B cell (primary cell): ENCODE measurements around the gene ATP9A. TPM values are rescaled to one million over a fixed set of nuclear protein-coding genes. Genes with fewer than 3 reads are reported as not detected.
A peak's percentile ranks its signal among the peaks of the same experiment; 100 is the strongest.

Experiments used
- ATAC-seq: fragments of 200-7000 bp; cut with Tn5 transposase; one replicate; pipeline ENCODE4 v1.10.0; 2021; ENCODE audit warnings: low read depth, mild to moderate bottlenecking, moderate number of reproducible peaks, moderate library complexity
- CTCF ChIA-PET: fragments of 350-600 bp; sonication (Branson Sonifier 250); formaldehyde crosslinking; loops from one replicate; lab custom pipeline; 2021; ENCODE audit warnings: antibody characterized with exemption, inconsistent platforms; lab: Charles Lee
- POLR2A ChIA-PET: fragments of 350-600 bp; sonication (Branson Sonifier 250); formaldehyde crosslinking; loops from one replicate; lab custom pipeline; 2021; ENCODE audit warnings: antibody characterized with exemption; lab: Charles Lee
- DNase-seq: peaks from one replicate; pipeline ENCODE4 v3.0.0; 2013
- H2AFZ ChIP-seq: 2 replicates; pipeline ENCODE4 v1.6.1; 2012; ENCODE audit warnings: mild to moderate bottlenecking, low read depth, low read length; ENCODE audit not compliant: insufficient read depth, poor library complexity, severe bottlenecking
- H3K27ac ChIP-seq, 2 donors: 1 replicate in 1 of 2; 2 replicates in 1 of 2; pipeline ENCODE4 v1.5.1; 2012 to 2013; ENCODE audit warnings: low read length in 2 of 2, mild to moderate bottlenecking in 2 of 2, moderate library complexity in 1 of 2
- H3K27me3 ChIP-seq, 4 experiments: fragments of 200-600 bp in 1 of 4; sonication (generic) in 1 of 4; replicated peaks in 1 of 4; 1 replicate in 2 of 4; 2 replicates in 2 of 4; pipeline versions ENCODE4 v1.6.1 to v1.7.0; 2013 to 2016; ENCODE audit warnings: low read length in 3 of 4, mild to moderate bottlenecking in 2 of 4, mixed read lengths in 1 of 4, moderate library complexity in 1 of 4; ENCODE audit not compliant: insufficient read depth in 4 of 4, control insufficient read depth in 3 of 4; ENCODE audit errors: control extremely low read depth in 1 of 4
- H3K36me3 ChIP-seq, 2 experiments: replicated peaks in 1 of 2; 1 replicate in 1 of 2; 2 replicates in 1 of 2; pipeline versions ENCODE4 v1.6.1 to v1.7.1; 2013; ENCODE audit warnings: low read length in 1 of 2; ENCODE audit not compliant: insufficient read depth in 2 of 2, control insufficient read depth in 1 of 2; ENCODE audit errors: control extremely low read depth in 1 of 2, extremely low read depth in 1 of 2
- H3K4me1 ChIP-seq, 2 donors: fragments of 200-600 bp in 1 of 2; sonication (generic) in 1 of 2; 1 replicate in 1 of 2; 2 replicates in 1 of 2; pipeline versions ENCODE4 v1.5.1 to v1.6.1; 2013 to 2017; ENCODE audit warnings: low read length in 2 of 2; ENCODE audit not compliant: control insufficient read depth in 2 of 2, insufficient read depth in 2 of 2
- H3K4me2 ChIP-seq: replicated peaks from 2 replicates; pipeline ENCODE3; 2012; ENCODE audit warnings: mild to moderate bottlenecking, low read depth, low read length; ENCODE audit not compliant: poor library complexity, severe bottlenecking
- H3K4me3 ChIP-seq, 5 experiments: fragments of 200-600 bp in 1 of 5; sonication (generic) in 1 of 5; 1 replicate in 3 of 5; 2 replicates in 2 of 5; pipeline versions ENCODE4 v1.5.1 to v1.7.0; 2011 to 2016; ENCODE audit warnings: low read length in 4 of 5, mild to moderate bottlenecking in 4 of 5, low read depth in 2 of 5, control low read depth in 1 of 5, moderate library complexity in 1 of 5; ENCODE audit not compliant: insufficient read depth in 1 of 5; ENCODE audit errors: control extremely low read depth in 1 of 5, extremely low read depth in 1 of 5
- H3K79me2 ChIP-seq: fragments of 200-600 bp; sonication (generic); one replicate; pipeline ENCODE4 v1.6.0; 2016; ENCODE audit warnings: low read length; ENCODE audit not compliant: control insufficient read depth, insufficient read depth
- H3K9ac ChIP-seq: fragments of 200-600 bp; sonication (generic); 2 replicates; pipeline ENCODE4 v1.6.1; 2017; ENCODE audit warnings: mild to moderate bottlenecking, low read length, moderate library complexity
- H3K9me3 ChIP-seq, 3 donors: one replicate each; pipeline versions ENCODE4 v1.6.1 to v1.7.1; 2013; ENCODE audit warnings: low read length in 2 of 3; ENCODE audit not compliant: control insufficient read depth in 2 of 3, insufficient read depth in 1 of 3; ENCODE audit errors: control extremely low read depth in 1 of 3
- H4K20me1 ChIP-seq: 2 replicates; pipeline ENCODE4 v1.6.0; 2012; ENCODE audit warnings: mild to moderate bottlenecking, low read length; ENCODE audit not compliant: insufficient read depth, control insufficient read depth, poor library complexity, severe bottlenecking
- H3K27ac Mint-ChIP-seq: one replicate; pipeline ENCODE4 v1.8.0; 2021; ENCODE audit warnings: mixed read lengths
- H3K27me3 Mint-ChIP-seq: one replicate; pipeline ENCODE4 v1.8.0; 2021; ENCODE audit warnings: mixed read lengths
- H3K4me1 Mint-ChIP-seq: one replicate; pipeline ENCODE4 v1.8.0; 2021; ENCODE audit warnings: mixed read lengths
- H3K4me3 Mint-ChIP-seq: one replicate; pipeline ENCODE4 v1.8.0; 2021; ENCODE audit warnings: mixed read lengths
- H3K9me3 Mint-ChIP-seq: one replicate; pipeline ENCODE4 v1.8.0; 2022; ENCODE audit warnings: mixed read lengths; ENCODE audit not compliant: insufficient read depth
- CTCF ChIP-seq: fragments of 200-600 bp; IDR thresholded peaks from one replicate; pipeline ENCODE4 v1.8.0; 2022; ENCODE audit warnings: antibody characterized with exemption, mild to moderate bottlenecking
- EZH2 ChIP-seq: IDR thresholded peaks from 2 replicates; pipeline ENCODE4 v1.6.1; 2012; ENCODE audit warnings: borderline replicate concordance, low read depth, mild to moderate bottlenecking, moderate library complexity, low read length; ENCODE audit not compliant: insufficient read depth, poor library complexity, severe bottlenecking
- WGBS: methylation state at CpG from one replicate; pipeline ENCODE4 v1.1.5; 2013; ENCODE audit warnings: missing lambda C conversion rate; ENCODE audit not compliant: insufficient coverage; 5-methylcytosine and 5-hydroxymethylcytosine counted together
- intact Hi-C: fragments of 100-400 bp; cut with micrococcal nuclease; formaldehyde crosslinking; loops from one replicate; pipeline ENCODE4 v1.10.0; 2022
- polyA plus RNA-seq: library from polyadenylated mRNA; depleted of rRNA; stranded (reverse); fragments of >200 nt; gene quantifications from 2 replicates; pipeline ENCODE4 v1.2.3, GENCODE V29; 2012
- total RNA-seq, 2 donors: library from RNA; stranded (reverse); fragments of 120-200 nt in 1 of 2; gene quantifications; 1 replicate in 1 of 2; 2 replicates in 1 of 2; pipeline versions ENCODE4 v1.2.3 to v1.2.4, GENCODE V29; 2013 to 2022

The ATP9A gene
- total and polyA plus RNA-seq, 2 donors (not counting 1 experiment from before 2014, with no cell fraction given): 0.13 to 0.22 TPM

GRCh38 chr20:51616060-51616459 is 152.1 kb downstream of the ATP9A start:
- ATAC-seq: no peak
- no peak overlapping the region for H3K4me3 Mint-ChIP-seq
- POLR2A ChIA-PET: no interaction called here

GRCh38 chr20:51614687-51615086 is 153.5 kb downstream of the ATP9A start:
- Histone ChIP-seq H3K27me3 (peaks cover 0 to 11% (median 0%) of the 10 kb centered on the region in 4 experiments), H3K4me1 (no peaks in the 10 kb centered on the region), H3K9me3 (no peaks in the 10 kb centered on the region), H3K4me3 (no peak overlapping the region), H3K79me2 (no peaks in the 10 kb centered on the region), H3K27ac (no peak overlapping the region), H3K36me3 (no peaks in the 10 kb centered on the region), H3K4me2 (no peak overlapping the region), H3K9ac (no peak overlapping the region), H4K20me1 (no peaks in the 10 kb centered on the region), H2AFZ (no peak overlapping the region)
- Mint-ChIP-seq H3K4me3 (no peak overlapping the region), H3K4me1 (no peaks in the 10 kb centered on the region), H3K27ac (no peak overlapping the region), H3K9me3 (no peaks in the 10 kb centered on the region), H3K27me3 (peaks cover 21% of the 10 kb centered on the region)
- ATAC-seq: no peak
- CTCF ChIA-PET: interaction anchor here (1.5 to 2.0 kb wide), 5 partner anchors 8 to 627 kb away, joined by 4 to 7 read pairs (median 6); no protein-coding TSS in a partner anchor
- POLR2A ChIA-PET: no interaction called here
- WGBS: 100% methylated on average over 2 of the region's 6 CpGs
- TF ChIP-seq EZH2 (no peak), CTCF (no peak)
- intact Hi-C loops: no loop called here
- DNase-seq: no peak

More at GRCh38 chr20:51616060-51616459, 152.1 kb downstream of the ATP9A start:
- no peak for TF ChIP-seq EZH2
- peak; percentile 11 for TF ChIP-seq CTCF
- H3K27me3 Mint-ChIP-seq: peaks cover 15% of the 10 kb centered on the region
- Histone ChIP-seq H3K9ac (no peak overlapping the region), H3K79me2 (no peaks in the 10 kb centered on the region), H3K9me3 (no peaks in the 10 kb centered on the region), H3K36me3 (no peaks in the 10 kb centered on the region), H3K27ac (no peak overlapping the region), H3K4me1 (no peaks in the 10 kb centered on the region), H4K20me1 (no peaks in the 10 kb centered on the region), H3K27me3 (peaks cover 0 to 6% (median 0%) of the 10 kb centered on the region in 4 experiments), H3K4me2 (no peak overlapping the region), H2AFZ (no peak overlapping the region), H3K4me3 (no peak overlapping the region)
- H3K9me3 Mint-ChIP-seq: no peaks in the 10 kb centered on the region
- H3K4me1 Mint-ChIP-seq: no peaks in the 10 kb centered on the region
- H3K27ac Mint-ChIP-seq: no peak overlapping the region
- no peak for DNase-seq
- no CpG with 5 or more reads among the region's 3 CpGs for WGBS
- intact Hi-C loops: no loop called here
- CTCF ChIA-PET: interaction anchor here (1.0 to 2.0 kb wide), 4 partner anchors 241 to 629 kb away, joined by 3 to 7 read pairs (median 5); no protein-coding TSS in a partner anchor
